SIG-M5 treated with dmso at 0.1 percent for 504 hours (cell line): Measurements from ENCODE around the gene FLVCR2.

ENCODE experiments used
- DNase-seq: peaks from one replicate; lab custom pipeline; 2025; ENCODE audit not compliant: unreplicated experiment; lab: John Stamatoyannopoulos, UW

Gene FLVCR2

GRCh38 chr14:75554482-75554881, 23.9 kb upstream of the FLVCR2 start:
- peak; percentile 60 for DNase-seq

- DNase-seq: no peak
These were observed 20.0 kb upstream of the FLVCR2 start for GRCh38 chr14:75558440-75558839.

GRCh38 chr14:75559045-75559444, 19.4 kb upstream of the FLVCR2 start:
- no peak for DNase-seq

- DNase-seq: peak; percentile 58
These were observed 18.8 kb upstream of the FLVCR2 start for GRCh38 chr14:75559451-75560222.

GRCh38 chr14:75561013-75561432, 17.4 kb upstream of the FLVCR2 start:
- peak; percentile 57 for DNase-seq

- no peak for DNase-seq
These were observed 16.3 kb upstream of the FLVCR2 start for GRCh38 chr14:75562089-75562488.

GRCh38 chr14:75562489-75562888, 15.9 kb upstream of the FLVCR2 start:
- DNase-seq: no peak

GRCh38 chr14:75563931-75564330, 14.5 kb upstream of the FLVCR2 start:
- peak; percentile 35 for DNase-seq

- DNase-seq: no peak
These were observed 13.4 kb upstream of the FLVCR2 start for GRCh38 chr14:75565056-75565455.

GRCh38 chr14:75566321-75566720, 12.1 kb upstream of the FLVCR2 start:
- peak; percentile 55 for DNase-seq

- DNase-seq: no peak
These were observed 11.7 kb upstream of the FLVCR2 start for GRCh38 chr14:75566752-75567151.

GRCh38 chr14:75568140-75568539, 10.3 kb upstream of the FLVCR2 start:
- no peak for DNase-seq

GRCh38 chr14:75568791-75569190, 9.6 kb upstream of the FLVCR2 start:
- DNase-seq: no peak

GRCh38 chr14:75570797-75571196, 7.6 kb upstream of the FLVCR2 start:
- DNase-seq: peak; percentile 40

- DNase-seq: no peak
These were observed 6.3 kb upstream of the FLVCR2 start for GRCh38 chr14:75572104-75572503.

GRCh38 chr14:75577090-75577489, 1.3 kb upstream of the FLVCR2 start:
- no peak for DNase-seq

GRCh38 chr14:75577729-75578101, 705 bp upstream of the FLVCR2 start:
- peak; percentile 87 for DNase-seq

- DNase-seq: peak; percentile 40
These were observed 442 bp downstream of the FLVCR2 start for GRCh38 chr14:75578786-75579337.

- no peak for DNase-seq
These were observed 981 bp downstream of the FLVCR2 start for GRCh38 chr14:75579338-75579864.

GRCh38 chr14:75579882-75580281, 1.5 kb downstream of the FLVCR2 start:
- DNase-seq: no peak

- no peak for DNase-seq
These were observed 9.0 kb downstream of the FLVCR2 start for GRCh38 chr14:75587388-75587787.

- DNase-seq: no peak
These were observed 11.5 kb downstream of the FLVCR2 start for GRCh38 chr14:75589931-75590330.
